ENCODE measurements around the gene LRP4. TPM values are rescaled to one million over a fixed set of nuclear protein-coding genes. Genes with fewer than 3 reads are reported as not detected.

The LRP4 gene
- total and polyA plus RNA-seq, 12 donors = 6.7 to 33.2 (median 18.7) TPM

DNA sequence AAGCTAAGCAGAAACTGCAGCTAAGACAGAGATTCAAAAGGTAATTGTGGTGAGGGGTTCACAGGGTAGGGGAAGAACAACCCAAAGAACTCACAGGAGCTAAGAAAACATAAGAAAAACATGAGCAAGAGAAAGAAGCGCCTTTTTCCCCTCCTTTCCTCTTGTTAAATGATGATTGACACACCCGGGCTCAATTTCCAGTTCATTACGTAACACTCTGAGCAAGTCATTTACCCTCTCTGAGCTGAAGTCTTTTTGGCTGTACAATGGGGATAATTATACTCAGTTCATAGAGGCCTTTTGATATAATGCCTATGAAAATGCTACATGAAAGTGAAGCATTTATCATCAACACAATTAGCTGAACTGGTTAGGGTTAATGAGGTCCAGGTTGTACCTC, 17.2 kb downstream of the LRP4 start:
- H3K4me3 ChIP-seq = no peak overlapping the region
- no peak for DNase-seq
- ATAC-seq = no peak
- intact Hi-C loops (cut with DNase I) = no loop called here
- H3K27ac ChIP-seq = no peak overlapping the region
- 89 to 92% methylated on average over 3 of the region's 3 CpGs for WGBS, 2 donors
- peaks cover 0 to 12% (median 0%) of the 10 kb centered on the region in 9 donors for H3K36me3 ChIP-seq
- H3K27me3 ChIP-seq = no peaks in the 10 kb centered on the region
- no peaks in the 10 kb centered on the region for H3K9me3 ChIP-seq
- peaks cover 0 to 26% (median 3%) of the 10 kb centered on the region in 9 donors for H3K4me1 ChIP-seq
- TF ChIP-seq CTCF (IDR thresholded peaks at IDR 0.05) = no peak

GRCh38 chr11:46900091-46900746, 18.1 kb downstream of the LRP4 start:
- intact Hi-C loops (cut with DNase I) = no loop called here
- WGBS, 2 donors = 86 to 90% methylated on average over 13 of the region's 13 CpGs
- H3K27me3 ChIP-seq = no peaks in the 10 kb centered on the region
- H3K4me3 ChIP-seq = no peak overlapping the region
- DNase-seq (no peak), ATAC-seq (no peak)
- H3K27ac ChIP-seq = no peak overlapping the region
- H3K4me1 ChIP-seq = peaks cover 0 to 35% (median 5%) of the 10 kb centered on the region in 9 donors
- no peaks in the 10 kb centered on the region for H3K9me3 ChIP-seq
- no peak for TF ChIP-seq CTCF (IDR thresholded peaks at IDR 0.05)
- H3K36me3 ChIP-seq = peaks cover 0 to 12% (median 0%) of the 10 kb centered on the region in 9 donors

- H3K27me3 ChIP-seq = no peaks in the 10 kb centered on the region
These were observed 18.8 kb downstream of the LRP4 start for GRCh38 chr11:46899501-46900025.

More at GRCh38 chr11:46899501-46900025, 18.8 kb downstream of the LRP4 start:
- Histone ChIP-seq H3K27ac (no peak overlapping the region), H3K9me3 (no peaks in the 10 kb centered on the region), H3K4me3 (no peak overlapping the region), H3K4me1 (peaks cover 0 to 36% (median 5%) of the 10 kb centered on the region in 9 donors), H3K36me3 (peaks cover 0 to 17% (median 0%) of the 10 kb centered on the region in 9 donors)
- 91 to 92% methylated on average over 13 of the region's 13 CpGs for WGBS, 2 donors
- no peak for TF ChIP-seq CTCF (IDR thresholded peaks at IDR 0.05)
- DNase-seq (no peak), ATAC-seq (no peak)
- intact Hi-C loops (cut with DNase I) = loop anchor here in 3 of 10 donors (5.0 to 10.0 kb wide), 2 partner anchors 253 to 455 kb away; partner anchors contain the start of gene MYBPC3 (in 2 of the 3)

Measured in heart right ventricle (tissue), 16 donors.